Neural progenitor cell (in vitro differentiated cells): ENCODE data around the gene MYRFL. TPM values are rescaled to one million over a fixed set of nuclear protein-coding genes. Genes with fewer than 3 reads are reported as not detected.

Source experiments
- DNase-seq: peaks from one replicate; pipeline ENCODE4 v3.0.0-alpha.2; 2016; ENCODE audit warnings: low spot score
- H2AFZ ChIP-seq: fragments of 200-600 bp; sonication (generic); replicated peaks from 2 replicates; pipeline ENCODE4 v1.6.1; 2016; ENCODE audit warnings: antibody characterized with exemption
- H3F3A ChIP-seq: fragments of 200-600 bp; sonication (generic); 2 replicates; pipeline ENCODE4 v1.6.1; 2016; ENCODE audit warnings: antibody characterized with exemption, low read depth
- H3K27ac ChIP-seq: fragments of 200-600 bp; sonication (generic); 2 replicates; pipeline ENCODE4 v1.5.1; 2016; ENCODE audit warnings: mild to moderate bottlenecking
- H3K27me3 ChIP-seq: fragments of 200-600 bp; sonication (generic); 2 replicates; pipeline ENCODE4 v1.6.1; 2016; ENCODE audit warnings: mild to moderate bottlenecking, moderate library complexity
- H3K36me3 ChIP-seq: fragments of 200-600 bp; sonication (generic); 2 replicates; pipeline ENCODE4 v1.5.1; 2016
- H3K4me1 ChIP-seq: fragments of 200-600 bp; sonication (generic); 2 replicates; pipeline ENCODE4 v1.6.1; 2016; ENCODE audit warnings: mixed run types
- H3K4me2 ChIP-seq: fragments of 200-600 bp; sonication (generic); 2 replicates; pipeline ENCODE4 v1.6.1; 2016
- H3K4me3 ChIP-seq: fragments of 200-600 bp; sonication (generic); 2 replicates; pipeline ENCODE4 v1.5.1; 2016
- H3K79me2 ChIP-seq: fragments of 200-600 bp; sonication (generic); 2 replicates; pipeline ENCODE4 v1.6.1; 2016; ENCODE audit warnings: low read depth
- H3K9ac ChIP-seq: fragments of 200-600 bp; sonication (generic); 2 replicates; pipeline ENCODE4 v1.6.1; 2016
- H3K9me3 ChIP-seq: fragments of 200-600 bp; sonication (generic); 2 replicates; pipeline ENCODE4 v1.5.1; 2016; ENCODE audit warnings: low read depth
- H4K20me1 ChIP-seq: fragments of 200-600 bp; sonication (generic); 2 replicates; pipeline ENCODE4 v1.6.1; 2016; ENCODE audit warnings: low read depth
- H3K27ac Mint-ChIP-seq: 3 replicates; pipeline ENCODE4 v1.8.0; 2021; ENCODE audit warnings: mixed read lengths
- H3K27me3 Mint-ChIP-seq: 2 replicates; pipeline ENCODE4 v1.8.0; 2022; ENCODE audit warnings: low read depth, mild to moderate bottlenecking, inconsistent platforms, moderate library complexity, mixed read lengths; ENCODE audit not compliant: insufficient read depth
- H3K36me3 Mint-ChIP-seq: 3 replicates; pipeline ENCODE4 v1.8.0; 2021; ENCODE audit warnings: mixed read lengths
- H3K4me1 Mint-ChIP-seq: 3 replicates; pipeline ENCODE4 v1.8.0; 2021; ENCODE audit warnings: mixed read lengths
- H3K4me3 Mint-ChIP-seq: 3 replicates; pipeline ENCODE4 v1.8.0; 2021; ENCODE audit warnings: mild to moderate bottlenecking, moderate library complexity, mixed read lengths
- H3K9me3 Mint-ChIP-seq: 3 replicates; pipeline ENCODE4 v1.8.0; 2020; ENCODE audit warnings: mixed read lengths
- EZH2 ChIP-seq: fragments of 200-600 bp; sonication (generic); IDR thresholded peaks from 2 replicates; pipeline ENCODE4 v1.6.1; 2017; ENCODE audit warnings: antibody characterized with exemption, mild to moderate bottlenecking, moderate library complexity
- EZH2phosphoT487 ChIP-seq: fragments of 200-600 bp; sonication (generic); IDR thresholded peaks from 2 replicates; pipeline ENCODE4 v1.6.1; 2017; ENCODE audit warnings: antibody characterized with exemption
- total RNA-seq: library from RNA; depleted of rRNA; stranded (reverse); fragments of >200 nt; gene quantifications from 2 replicates; pipeline ENCODE4 v1.2.3, GENCODE V29; 2015; ENCODE audit warnings: low replicate concordance
- TF ChIP-seq, protein P1 (sequence below): fragments of 200-600 bp; sonication (generic); IDR thresholded peaks from 2 replicates; pipeline ENCODE4 v1.5.1; 2017; ENCODE audit warnings: antibody characterized with exemption, mild to moderate bottlenecking

Gene MYRFL
- total RNA-seq, 1 donor from 2014 or later, result not detected

DNA sequence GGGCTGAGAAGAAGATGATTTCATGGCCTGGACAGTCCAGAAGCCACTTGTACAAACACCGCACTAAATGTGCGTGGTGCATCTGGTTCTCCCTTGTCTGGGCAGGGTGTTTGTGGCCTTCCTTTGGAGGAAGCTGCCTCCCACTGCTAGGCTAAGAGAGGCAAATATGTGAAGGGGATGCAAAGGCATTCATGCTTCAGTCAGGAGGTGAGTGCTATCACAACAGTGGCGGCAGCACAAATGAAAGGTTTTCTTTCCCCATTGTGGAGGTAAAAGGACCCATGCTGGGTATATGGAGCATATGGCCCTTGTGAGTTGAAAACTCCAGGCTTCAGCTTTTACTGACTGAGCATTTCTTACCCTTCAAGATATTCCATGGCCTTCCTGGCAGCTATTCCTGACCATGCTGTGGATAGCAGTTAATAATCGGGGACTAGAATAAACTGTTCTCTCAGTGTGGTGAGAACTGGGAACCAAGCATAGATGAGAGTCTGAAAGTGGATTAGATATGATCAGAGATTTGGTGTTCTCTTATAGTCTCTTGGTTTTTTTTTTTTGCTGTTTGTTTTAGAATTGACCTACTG lies 69.9 kb downstream of the MYRFL start:
- TF ChIP-seq, protein P1, sequence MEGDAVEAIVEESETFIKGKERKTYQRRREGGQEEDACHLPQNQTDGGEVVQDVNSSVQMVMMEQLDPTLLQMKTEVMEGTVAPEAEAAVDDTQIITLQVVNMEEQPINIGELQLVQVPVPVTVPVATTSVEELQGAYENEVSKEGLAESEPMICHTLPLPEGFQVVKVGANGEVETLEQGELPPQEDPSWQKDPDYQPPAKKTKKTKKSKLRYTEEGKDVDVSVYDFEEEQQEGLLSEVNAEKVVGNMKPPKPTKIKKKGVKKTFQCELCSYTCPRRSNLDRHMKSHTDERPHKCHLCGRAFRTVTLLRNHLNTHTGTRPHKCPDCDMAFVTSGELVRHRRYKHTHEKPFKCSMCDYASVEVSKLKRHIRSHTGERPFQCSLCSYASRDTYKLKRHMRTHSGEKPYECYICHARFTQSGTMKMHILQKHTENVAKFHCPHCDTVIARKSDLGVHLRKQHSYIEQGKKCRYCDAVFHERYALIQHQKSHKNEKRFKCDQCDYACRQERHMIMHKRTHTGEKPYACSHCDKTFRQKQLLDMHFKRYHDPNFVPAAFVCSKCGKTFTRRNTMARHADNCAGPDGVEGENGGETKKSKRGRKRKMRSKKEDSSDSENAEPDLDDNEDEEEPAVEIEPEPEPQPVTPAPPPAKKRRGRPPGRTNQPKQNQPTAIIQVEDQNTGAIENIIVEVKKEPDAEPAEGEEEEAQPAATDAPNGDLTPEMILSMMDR, result no peak
- TF ChIP-seq EZH2phosphoT487 (no peak), EZH2 (no peak)

GRCh38 chr12:69896653-69897381 lies 71.8 kb downstream of the MYRFL start:
- peak overlapping the region; percentile 61 for H2AFZ ChIP-seq
- H4K20me1 ChIP-seq, result no peaks in the 10 kb centered on the region
- no peak overlapping the region for H3K4me3 Mint-ChIP-seq
- no peak overlapping the region for H3K27ac Mint-ChIP-seq
- peak; percentile 52 for DNase-seq
- no peaks in the 10 kb centered on the region for H3K9me3 ChIP-seq
- peak overlapping the region; percentile 21 for H3K4me2 ChIP-seq
- TF ChIP-seq, protein P1, result no peak
- no peak for TF ChIP-seq EZH2phosphoT487
- no peak for TF ChIP-seq EZH2
- peaks cover 2% of the 10 kb centered on the region for H3K27me3 Mint-ChIP-seq
- H3K27ac ChIP-seq, result peak overlapping the region; percentile 3
- H3K4me1 ChIP-seq, result peaks cover 31% of the 10 kb centered on the region
- peaks cover 31% of the 10 kb centered on the region for H3F3A ChIP-seq
- no peaks in the 10 kb centered on the region for H3K9me3 Mint-ChIP-seq
- H3K79me2 ChIP-seq, result no peaks in the 10 kb centered on the region
- H3K4me1 Mint-ChIP-seq, result peaks cover 54% of the 10 kb centered on the region
- H3K27me3 ChIP-seq, result no peaks in the 10 kb centered on the region
- H3K4me3 ChIP-seq, result no peak overlapping the region
- H3K36me3 ChIP-seq, result no peaks in the 10 kb centered on the region
- H3K36me3 Mint-ChIP-seq, result no peaks in the 10 kb centered on the region
- no peak overlapping the region for H3K9ac ChIP-seq

More for the DNA sequence above, 69.9 kb downstream of the MYRFL start:
- Histone ChIP-seq H3K79me2 (no peaks in the 10 kb centered on the region), H3K4me1 (peaks cover 31% of the 10 kb centered on the region), H3K27me3 (no peaks in the 10 kb centered on the region), H3K9me3 (no peaks in the 10 kb centered on the region), H4K20me1 (no peaks in the 10 kb centered on the region), H3K36me3 (no peaks in the 10 kb centered on the region), H3K9ac (no peak overlapping the region), H3K27ac (no peak overlapping the region), H3F3A (peaks cover 26% of the 10 kb centered on the region), H3K4me3 (no peak overlapping the region), H3K4me2 (peak overlapping the region; percentile 11), H2AFZ (peak overlapping the region; percentile 48)
- H3K27me3 Mint-ChIP-seq, result peaks cover 4% of the 10 kb centered on the region
- no peaks in the 10 kb centered on the region for H3K36me3 Mint-ChIP-seq
- no peak overlapping the region for H3K4me3 Mint-ChIP-seq
- H3K4me1 Mint-ChIP-seq, result peaks cover 43% of the 10 kb centered on the region
- H3K27ac Mint-ChIP-seq, result no peak overlapping the region
- no peaks in the 10 kb centered on the region for H3K9me3 Mint-ChIP-seq
- DNase-seq, result no peak

DNA sequence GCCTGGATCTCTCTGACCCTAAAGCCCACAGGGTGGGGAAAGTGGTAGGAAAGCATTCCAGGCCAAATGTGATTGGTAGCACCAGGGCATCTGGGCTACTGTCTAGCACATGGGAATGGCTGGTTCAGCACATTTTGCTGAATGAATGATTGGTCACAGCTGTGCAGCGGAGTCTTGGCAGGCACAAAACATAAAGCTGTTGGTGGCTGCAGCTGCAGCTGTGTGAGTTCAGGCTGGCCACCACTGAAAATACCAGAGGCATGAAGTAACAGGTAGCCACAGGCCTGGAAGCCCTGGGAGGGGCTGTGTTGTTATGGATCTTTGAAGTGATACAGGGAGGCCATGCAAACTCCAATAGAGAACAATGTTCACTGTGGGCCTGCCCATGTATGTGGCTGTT lies 72.7 kb downstream of the MYRFL start:
- H3K4me1 ChIP-seq, result peaks cover 31% of the 10 kb centered on the region
- H4K20me1 ChIP-seq, result no peaks in the 10 kb centered on the region
- peaks cover 2% of the 10 kb centered on the region for H3K27me3 Mint-ChIP-seq
- no peak for TF ChIP-seq EZH2
- no peak overlapping the region for H3K4me2 ChIP-seq
- H3K27me3 ChIP-seq, result no peaks in the 10 kb centered on the region
- H3K27ac Mint-ChIP-seq, result peak overlapping the region; percentile 34
- peaks cover 54% of the 10 kb centered on the region for H3K4me1 Mint-ChIP-seq
- H3K9me3 Mint-ChIP-seq, result no peaks in the 10 kb centered on the region
- peak overlapping the region; percentile 13 for H2AFZ ChIP-seq
- no peak overlapping the region for H3K4me3 Mint-ChIP-seq
- no peak for DNase-seq
- H3K27ac ChIP-seq, result no peak overlapping the region
- peaks cover 31% of the 10 kb centered on the region for H3F3A ChIP-seq
- no peaks in the 10 kb centered on the region for H3K79me2 ChIP-seq
- no peak overlapping the region for H3K4me3 ChIP-seq
- H3K36me3 ChIP-seq, result no peaks in the 10 kb centered on the region
- H3K9me3 ChIP-seq, result no peaks in the 10 kb centered on the region
- H3K36me3 Mint-ChIP-seq, result no peaks in the 10 kb centered on the region
- H3K9ac ChIP-seq, result no peak overlapping the region

GRCh38 chr12:69898236-69898635 lies 73.2 kb downstream of the MYRFL start:
- H3K9me3 Mint-ChIP-seq, result no peaks in the 10 kb centered on the region
- no peak overlapping the region for H3K4me3 ChIP-seq
- no peak for TF ChIP-seq EZH2phosphoT487
- TF ChIP-seq, protein P1, result no peak
- TF ChIP-seq EZH2, result no peak
- no peaks in the 10 kb centered on the region for H4K20me1 ChIP-seq
- DNase-seq, result no peak
- H3F3A ChIP-seq, result peaks cover 31% of the 10 kb centered on the region
- H3K27me3 Mint-ChIP-seq, result peaks cover 2% of the 10 kb centered on the region
- no peak overlapping the region for H3K4me3 Mint-ChIP-seq
- no peaks in the 10 kb centered on the region for H3K36me3 ChIP-seq
- no peaks in the 10 kb centered on the region for H3K36me3 Mint-ChIP-seq
- H2AFZ ChIP-seq, result no peak overlapping the region
- H3K9me3 ChIP-seq, result no peaks in the 10 kb centered on the region
- H3K9ac ChIP-seq, result no peak overlapping the region
- no peak overlapping the region for H3K4me2 ChIP-seq
- peaks cover 31% of the 10 kb centered on the region for H3K4me1 ChIP-seq
- no peak overlapping the region for H3K27ac ChIP-seq
- no peak overlapping the region for H3K27ac Mint-ChIP-seq
- no peaks in the 10 kb centered on the region for H3K27me3 ChIP-seq
- peaks cover 54% of the 10 kb centered on the region for H3K4me1 Mint-ChIP-seq
- no peaks in the 10 kb centered on the region for H3K79me2 ChIP-seq
